HFF-Myc (cell line): ENCODE measurements around the gene GPR161.

Source experiments
- DNase-seq: peaks from one replicate; pipeline ENCODE4 v3.0.0-alpha.2; 2011; ENCODE audit warnings: low read depth; ENCODE audit errors: extremely low read depth
- H3K4me3 ChIP-seq: replicated peaks from 2 replicates; pipeline ENCODE4 v1.5.1; 2011; ENCODE audit warnings: low read depth, mild to moderate bottlenecking, control low read depth, low read length
- CTCF ChIP-seq: IDR thresholded peaks from 2 replicates; pipeline ENCODE4 v1.5.1; 2012; ENCODE audit warnings: mild to moderate bottlenecking, low read depth, low read length, control low read depth; ENCODE audit errors: missing control alignments

The GPR161 gene

GRCh38 chr1:168099337-168099801, 37.4 kb downstream of the GPR161 start:
- TF ChIP-seq CTCF = no peak
- H3K4me3 ChIP-seq = no peak overlapping the region
- DNase-seq = no peak

- H3K4me3 ChIP-seq = no peak overlapping the region
- TF ChIP-seq CTCF = no peak
- DNase-seq = no peak
Observed at GRCh38 chr1:168098534-168099320, 38.0 kb downstream of the GPR161 start.

GRCh38 chr1:168097921-168098528, 38.7 kb downstream of the GPR161 start:
- no peak for DNase-seq
- no peak for TF ChIP-seq CTCF
- no peak overlapping the region for H3K4me3 ChIP-seq

GRCh38 chr1:168096296-168097165, 40.2 kb downstream of the GPR161 start:
- TF ChIP-seq CTCF = no peak
- DNase-seq = no peak
- no peak overlapping the region for H3K4me3 ChIP-seq

DNA sequence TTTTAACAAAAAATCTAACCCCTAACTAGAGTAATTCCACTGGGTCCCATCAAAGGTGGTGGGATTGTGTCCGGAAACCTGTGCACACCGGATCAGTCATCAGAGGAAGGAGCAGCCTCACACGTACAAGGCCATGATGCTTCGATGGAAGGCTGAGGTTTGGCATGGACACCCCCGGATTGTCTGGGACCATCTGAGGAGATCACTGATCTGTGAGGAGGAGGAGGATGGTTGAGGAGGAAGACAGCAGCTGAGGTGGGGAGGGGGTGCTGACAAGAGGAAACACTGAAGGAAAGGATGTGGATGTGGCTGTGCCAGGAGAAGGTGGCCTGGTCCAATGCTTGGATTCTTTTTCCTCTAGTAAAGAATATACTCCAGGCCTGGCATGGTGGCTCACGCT, 41.3 kb downstream of the GPR161 start:
- TF ChIP-seq CTCF = no peak
- DNase-seq = no peak
- H3K4me3 ChIP-seq = no peak overlapping the region

DNA sequence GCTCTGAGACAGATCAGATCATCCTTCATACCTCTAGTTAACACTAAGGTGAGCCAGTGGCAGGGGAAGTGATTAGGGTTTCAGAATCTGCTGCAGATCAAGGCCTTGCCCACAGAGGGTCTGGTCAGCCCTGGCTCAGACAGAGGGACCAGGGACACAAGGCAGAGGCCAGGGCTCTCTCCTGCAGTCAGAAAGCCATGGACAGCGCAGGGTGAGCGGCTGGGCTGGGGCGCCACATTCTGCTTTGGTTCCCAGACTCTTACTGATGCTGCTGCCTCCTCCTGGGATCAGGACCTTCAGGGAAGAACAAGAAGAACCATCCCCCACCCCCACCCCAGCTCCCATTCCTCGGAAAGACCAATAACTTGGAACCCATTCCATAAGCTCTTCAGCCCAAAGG, 43.1 kb downstream of the GPR161 start:
- no peak for DNase-seq
- TF ChIP-seq CTCF = no peak
- H3K4me3 ChIP-seq = no peak overlapping the region
